AG20443 (cell line): Measurements from ENCODE around the gene ZNF593OS.

Experiments used
- DNase-seq: peaks from one replicate; pipeline ENCODE4 v3.0.0; 2012; ENCODE audit warnings: low spot score, mixed read lengths

Gene ZNF593OS

GRCh38 chr1:26171084-26172072 lies at the start of gene ZNF593OS:
Gene ZNF593OS, minus strand, starts transcription at chr1:26171832. Its CDS starts 171 bp downstream, at chr1:26171661.
- DNase-seq = no peak

- no peak for DNase-seq
Measured at GRCh38 chr1:26221094-26221493, 49.5 kb upstream of the ZNF593OS start.

DNA sequence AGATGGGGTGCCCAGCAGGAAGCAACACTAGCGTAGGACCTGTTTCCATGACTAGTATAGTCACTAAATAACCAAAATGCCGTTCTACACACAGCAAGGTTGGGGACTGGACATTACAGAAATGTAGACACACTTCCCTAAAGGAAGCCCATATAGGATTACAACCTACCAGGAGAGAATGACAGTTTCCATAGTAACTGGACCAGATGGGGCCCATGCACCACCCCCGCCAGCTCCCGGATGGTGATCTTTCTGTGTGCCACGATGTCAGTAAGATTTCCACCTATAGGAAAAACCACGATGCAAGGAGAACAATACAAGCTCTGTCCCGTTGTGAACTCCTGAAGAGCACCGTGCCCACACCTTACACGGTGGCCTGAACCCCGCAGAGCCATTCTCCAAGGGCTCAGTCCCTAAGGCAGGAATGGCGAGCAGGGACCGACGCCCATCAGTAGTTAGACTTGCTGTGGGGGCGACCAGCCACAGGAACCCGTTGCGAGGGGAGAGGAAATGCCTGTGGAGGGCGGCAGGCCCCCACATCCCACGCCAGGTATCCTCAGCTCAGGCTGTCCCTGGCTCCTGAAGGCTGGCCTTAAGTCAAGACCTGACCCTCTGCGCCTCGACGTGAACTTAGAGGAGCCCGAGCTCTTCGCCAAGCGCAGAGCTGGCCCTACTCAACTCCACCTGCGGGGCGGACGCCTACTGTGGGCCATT lies 48.7 kb upstream of the ZNF593OS start:
- no peak for DNase-seq

GRCh38 chr1:26218906-26219494 lies 47.4 kb upstream of the ZNF593OS start:
- no peak for DNase-seq

GRCh38 chr1:26215246-26215645 lies 43.6 kb upstream of the ZNF593OS start:
- no peak for DNase-seq

DNA sequence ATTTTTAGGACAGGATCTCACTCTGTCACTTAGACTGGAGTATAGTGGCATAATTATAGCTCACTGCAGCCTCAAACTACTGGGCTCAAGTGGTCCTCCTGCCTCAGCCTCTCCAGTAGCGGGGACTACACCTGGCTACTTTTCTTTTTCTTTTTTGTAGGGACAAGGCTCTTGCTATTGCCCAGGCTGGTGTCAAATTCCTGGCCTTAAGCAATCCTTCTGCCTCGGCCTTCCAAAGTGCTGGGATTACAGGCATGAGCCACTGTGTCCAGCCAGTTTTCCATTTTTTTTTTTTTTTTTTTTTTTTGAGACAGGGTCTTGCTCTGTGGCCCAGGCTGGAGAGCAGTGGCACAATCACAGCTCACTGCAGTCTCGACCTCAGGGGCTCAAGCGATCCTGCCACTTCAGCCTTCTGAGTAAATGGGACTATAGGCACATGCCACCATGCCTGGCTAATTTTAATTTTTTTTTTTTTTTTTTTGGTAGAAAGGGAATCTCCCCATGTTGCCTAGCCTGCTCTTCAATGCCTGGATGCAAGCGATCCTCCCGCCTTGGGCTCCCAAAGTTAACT lies 41.8 kb upstream of the ZNF593OS start:
- no peak for DNase-seq

- no peak for DNase-seq
Measured at GRCh38 chr1:26212726-26213125, 41.1 kb upstream of the ZNF593OS start.

- no peak for DNase-seq
Measured at GRCh38 chr1:26210147-26210870, 38.7 kb upstream of the ZNF593OS start.

DNA sequence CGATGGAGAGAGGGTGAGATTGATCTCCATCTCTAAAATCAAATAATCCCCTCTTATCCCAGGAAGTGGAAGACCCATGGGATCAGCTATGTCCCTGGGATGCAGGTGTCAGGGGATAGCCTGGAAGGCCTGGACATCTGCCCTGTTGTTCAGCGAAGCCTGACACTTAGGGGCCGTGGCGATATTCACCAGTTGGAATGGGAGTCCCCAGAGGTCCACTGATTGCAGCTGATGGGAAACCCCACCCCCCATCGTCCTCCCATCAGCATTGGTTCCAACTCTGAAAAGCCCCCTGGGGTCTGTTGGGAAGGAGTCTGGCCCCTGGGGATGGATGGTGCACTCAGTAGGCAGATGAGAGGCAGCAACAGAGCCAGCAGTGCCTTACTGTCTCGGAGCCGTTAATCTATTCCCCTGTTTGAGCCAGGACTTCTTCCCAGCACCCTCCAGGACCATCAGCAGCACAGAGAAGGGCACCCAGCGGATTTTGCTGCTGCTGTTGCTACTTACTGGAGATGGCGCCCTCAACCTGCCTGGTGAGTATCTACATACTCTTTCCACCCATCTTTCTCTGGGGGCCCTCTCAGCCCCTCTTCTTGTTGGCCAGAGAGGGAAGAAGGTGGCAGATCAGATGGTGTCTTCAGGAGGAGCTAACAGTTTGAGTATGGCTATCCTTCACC lies 32.1 kb upstream of the ZNF593OS start:
- no peak for DNase-seq

- no peak for DNase-seq
Measured at GRCh38 chr1:26200413-26200812, 28.8 kb upstream of the ZNF593OS start.

DNA sequence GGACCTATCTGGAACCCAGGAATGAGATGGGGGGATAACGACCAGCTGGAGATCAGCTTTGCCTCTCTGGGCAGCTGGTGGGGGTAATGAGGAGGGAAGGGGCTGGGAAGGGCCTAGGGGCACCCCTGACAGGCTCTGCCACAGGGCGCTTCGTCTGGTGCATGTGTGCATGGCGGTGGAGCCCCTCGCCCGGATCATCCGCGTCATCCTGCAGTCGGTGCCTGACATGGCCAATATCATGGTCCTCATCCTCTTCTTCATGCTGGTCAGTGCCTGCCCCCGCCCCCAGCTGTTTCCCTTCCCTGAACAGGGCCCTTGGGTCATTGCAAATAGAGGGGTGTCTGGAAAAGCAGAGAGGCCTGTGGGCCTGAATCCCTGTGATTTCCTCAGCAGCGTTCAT lies 26.2 kb upstream of the ZNF593OS start:
- DNase-seq = no peak

DNA sequence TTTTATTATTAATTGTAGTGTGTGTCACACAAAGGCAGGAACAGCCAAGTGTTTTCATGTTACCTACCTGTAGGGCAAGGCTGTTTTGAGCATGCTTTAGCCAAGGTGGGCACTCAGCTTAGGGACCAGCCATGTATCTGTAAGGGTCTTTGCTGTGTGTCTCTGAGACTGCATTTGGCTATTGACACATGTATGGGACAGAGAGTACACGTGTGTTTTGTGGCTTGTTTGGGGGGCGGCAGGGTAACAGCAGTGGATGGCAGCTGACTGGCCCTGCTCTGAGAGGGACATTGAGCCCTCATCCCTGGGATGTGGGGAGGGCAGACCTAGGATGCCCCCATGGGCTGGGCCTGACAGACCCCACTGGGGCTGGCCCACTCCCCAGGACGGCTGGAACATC lies 25.7 kb upstream of the ZNF593OS start:
- DNase-seq = no peak

GRCh38 chr1:26195805-26196204 lies 24.2 kb upstream of the ZNF593OS start:
- no peak for DNase-seq

DNA sequence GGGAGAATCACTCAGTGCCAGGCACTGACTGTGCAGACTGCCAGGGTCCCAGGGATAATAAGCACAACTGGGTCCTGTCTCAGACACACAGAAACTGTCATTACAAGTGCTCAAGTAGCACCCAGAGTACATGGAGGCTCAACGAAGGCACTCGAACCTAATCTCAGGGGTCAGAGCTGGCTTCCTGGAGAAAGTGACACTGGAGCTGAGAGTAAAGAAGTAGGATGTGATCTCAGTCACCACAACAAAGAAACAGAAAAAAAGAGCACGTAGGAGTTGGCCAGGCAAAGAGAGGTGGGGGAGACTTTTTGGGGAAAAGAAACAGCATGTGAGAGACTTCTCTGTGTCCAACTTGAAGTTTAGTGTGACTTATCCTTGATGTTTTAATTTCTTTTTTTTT lies 20.1 kb upstream of the ZNF593OS start:
- DNase-seq = no peak

DNA sequence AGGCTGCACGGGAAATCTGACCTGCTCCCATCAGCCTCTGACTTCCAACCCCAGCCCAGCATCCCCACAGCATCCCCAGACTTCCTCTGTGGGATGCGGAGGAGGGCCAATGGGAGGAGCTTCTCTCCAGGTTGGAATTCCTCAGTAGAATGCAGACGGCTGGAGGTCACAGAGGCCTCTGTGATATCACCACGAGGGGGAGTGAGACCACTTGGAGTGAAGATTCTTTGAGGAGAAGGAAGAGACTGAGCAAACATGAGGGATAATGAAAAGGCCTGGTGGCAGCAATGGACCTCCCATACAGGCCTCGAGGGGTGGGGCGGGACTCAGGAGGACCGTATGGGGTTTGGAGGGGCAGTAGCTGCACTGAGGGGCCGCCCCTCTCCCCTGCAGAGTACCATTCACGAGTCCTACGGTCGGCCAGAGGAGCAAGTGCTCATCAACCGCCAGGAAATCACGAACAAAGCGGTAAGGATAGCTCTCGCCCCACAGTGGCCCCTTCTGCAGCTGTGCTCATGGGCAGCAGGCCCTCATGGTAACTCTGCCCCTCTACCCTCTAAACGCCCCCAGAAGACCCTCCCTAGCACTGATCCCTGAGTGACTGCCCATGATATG lies 18.8 kb upstream of the ZNF593OS start, which contains the start of gene CATSPER4:
TSS of gene CATSPER4 (plus strand) at position 230 of the 615 bp plus-strand sequence. CDS start at position 256, 26 bp downstream.
- peak; percentile 37 for DNase-seq

DNA sequence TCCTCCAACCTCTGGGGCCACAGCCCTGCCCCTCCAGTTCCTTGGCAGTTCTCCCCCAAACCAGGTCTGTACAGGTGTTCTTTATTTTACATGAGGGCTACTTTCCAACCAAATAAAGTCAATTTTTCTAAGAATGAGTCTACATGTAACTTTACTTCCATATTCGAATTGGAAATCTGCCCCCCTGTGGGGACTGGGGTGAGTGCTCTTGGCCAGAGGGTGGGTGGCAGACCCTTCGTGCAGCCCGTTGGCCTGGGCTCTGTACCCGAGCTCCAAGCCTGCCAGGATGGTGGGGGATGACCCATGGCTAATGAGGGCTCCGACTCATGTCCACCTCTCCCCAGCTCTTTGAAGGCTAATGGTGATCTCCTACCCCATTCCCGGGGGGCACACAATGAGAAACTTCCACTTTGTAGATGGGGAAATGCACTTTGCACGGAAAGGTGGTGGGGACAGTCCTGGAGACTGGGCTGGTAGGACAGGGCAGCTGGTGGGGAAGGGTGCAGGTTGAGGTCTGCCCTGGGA lies 18.2 kb upstream of the ZNF593OS start:
- no peak for DNase-seq

- DNase-seq = no peak
Measured at GRCh38 chr1:26189331-26189730, 17.7 kb upstream of the ZNF593OS start.

DNA sequence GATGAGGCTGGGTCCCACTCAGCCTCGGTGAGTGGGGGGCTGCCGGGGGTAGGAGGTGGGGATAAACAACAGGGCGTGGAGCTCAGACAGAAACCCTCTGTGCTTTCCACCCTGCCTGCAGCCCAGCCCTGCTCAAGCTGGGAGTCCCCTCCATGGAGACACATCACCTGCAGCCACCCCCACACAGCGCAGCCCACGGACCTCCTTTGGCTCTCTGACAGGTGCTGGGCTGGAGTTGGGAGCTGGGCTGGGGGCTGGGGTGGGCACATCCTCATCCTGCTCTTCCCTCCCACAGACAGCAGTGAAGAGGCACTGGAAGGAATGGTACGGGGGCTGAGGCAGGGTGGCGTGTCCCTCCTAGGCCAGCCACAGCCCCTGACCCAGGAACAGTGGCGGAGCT lies 16.8 kb upstream of the ZNF593OS start:
- DNase-seq = no peak

GRCh38 chr1:26187882-26188281 lies 16.2 kb upstream of the ZNF593OS start:
- DNase-seq = no peak

GRCh38 chr1:26184883-26185282 lies 13.3 kb upstream of the ZNF593OS start:
- DNase-seq = no peak
